ELF-1 (cell line): ENCODE measurements around the gene BMP7.

Experiments
- DNase-seq: peaks from one replicate; pipeline ENCODE4 v3.0.0-alpha.2; 2016; ENCODE audit warnings: low read depth, low spot score

The BMP7 gene

GRCh38 chr20:57153238-57153905, 113.1 kb downstream of the BMP7 start:
- DNase-seq = no peak

- DNase-seq = no peak
Measured at GRCh38 chr20:57152557-57152956, 113.9 kb downstream of the BMP7 start.

- DNase-seq = no peak
Measured at GRCh38 chr20:57150559-57150958, 115.9 kb downstream of the BMP7 start.

GRCh38 chr20:57148263-57148662, 118.2 kb downstream of the BMP7 start:
- no peak for DNase-seq

GRCh38 chr20:57147185-57147584, 119.3 kb downstream of the BMP7 start:
- no peak for DNase-seq

GRCh38 chr20:57146155-57146554, 120.3 kb downstream of the BMP7 start:
- DNase-seq = no peak

GRCh38 chr20:57145089-57145631, 121.3 kb downstream of the BMP7 start:
- no peak for DNase-seq

GRCh38 chr20:57143173-57143572, 123.3 kb downstream of the BMP7 start:
- no peak for DNase-seq

GRCh38 chr20:57142667-57143066, 123.8 kb downstream of the BMP7 start:
- no peak for DNase-seq

GRCh38 chr20:57141492-57141891, 124.9 kb downstream of the BMP7 start:
- no peak for DNase-seq

- no peak for DNase-seq
Measured at GRCh38 chr20:57140416-57140965, 126.0 kb downstream of the BMP7 start.

- no peak for DNase-seq
Measured at GRCh38 chr20:57139342-57140093, 126.9 kb downstream of the BMP7 start.

GRCh38 chr20:57138198-57138995, 128.0 kb downstream of the BMP7 start:
- DNase-seq = no peak

GRCh38 chr20:57137676-57138075, 128.8 kb downstream of the BMP7 start:
- no peak for DNase-seq

- no peak for DNase-seq
Measured at GRCh38 chr20:57136734-57137133, 129.7 kb downstream of the BMP7 start.

GRCh38 chr20:57135875-57136274, 130.6 kb downstream of the BMP7 start:
- no peak for DNase-seq

- DNase-seq = no peak
Measured at GRCh38 chr20:57134804-57135203, 131.6 kb downstream of the BMP7 start.

- DNase-seq = no peak
Measured at GRCh38 chr20:57133926-57134650, 132.4 kb downstream of the BMP7 start.

- no peak for DNase-seq
Measured at GRCh38 chr20:57131601-57132391, 134.6 kb downstream of the BMP7 start.

- DNase-seq = no peak
Measured at GRCh38 chr20:57131077-57131476, 135.4 kb downstream of the BMP7 start.
